Measurements from ENCODE around the gene TXLNA. TPM values are rescaled to one million over a fixed set of nuclear protein-coding genes. Genes with fewer than 3 reads are reported as not detected.

TXLNA gene
- total RNA-seq, 4 donors from 2014 or later, result 41.9 to 80.8 (median 49.0) TPM

DNA sequence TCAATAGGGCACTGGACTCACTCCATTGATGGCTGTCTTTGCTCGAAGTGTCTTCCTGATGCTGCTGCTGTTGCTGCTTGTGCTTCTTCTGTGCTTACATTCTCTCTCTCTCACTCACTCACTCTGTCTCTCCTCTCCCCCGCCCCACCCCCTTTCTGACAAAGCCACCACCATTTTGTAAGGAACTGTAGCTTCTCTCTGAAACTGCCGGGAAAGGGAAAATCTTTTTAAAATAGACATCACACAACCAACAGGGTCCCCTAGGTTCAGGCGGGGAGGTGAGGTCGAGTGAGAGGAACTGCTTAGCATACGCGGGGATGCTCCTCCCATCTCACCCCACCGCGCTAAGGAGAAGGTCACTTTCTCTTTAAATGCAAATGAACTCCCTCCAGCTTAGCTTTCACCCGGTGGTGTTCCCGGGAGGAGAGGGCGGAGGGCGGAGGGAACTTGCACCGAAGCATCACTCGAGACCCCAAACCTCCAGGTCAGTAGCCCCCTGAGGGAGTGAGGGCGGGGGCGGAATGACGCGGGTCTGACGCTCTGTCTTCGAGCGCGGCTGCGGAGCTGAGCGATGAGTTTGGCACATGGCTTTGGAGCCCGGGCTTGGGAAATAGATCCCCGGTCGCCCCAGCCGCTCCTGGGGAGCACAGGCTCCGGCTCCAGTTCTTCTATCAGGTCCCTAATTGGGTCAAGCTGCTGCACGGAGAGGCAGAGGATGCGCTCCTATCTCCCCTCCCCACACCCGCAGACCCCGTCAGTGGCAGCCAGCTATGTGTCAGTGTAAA lies 20.9 kb downstream of the TXLNA start, which contains the start of gene CCDC28B:
Gene CCDC28B (plus strand): TSS at position 370 of the 785 bp plus-strand sequence. CDS start 1,341 bp downstream, outside the sequence.
- ATAC-seq (ENCODE audit: low FRiP score) (peak; percentile 52), DNase-seq (ENCODE audit: low spot score) (peak; percentile 69)
- TF ChIP-seq, protein P1, sequence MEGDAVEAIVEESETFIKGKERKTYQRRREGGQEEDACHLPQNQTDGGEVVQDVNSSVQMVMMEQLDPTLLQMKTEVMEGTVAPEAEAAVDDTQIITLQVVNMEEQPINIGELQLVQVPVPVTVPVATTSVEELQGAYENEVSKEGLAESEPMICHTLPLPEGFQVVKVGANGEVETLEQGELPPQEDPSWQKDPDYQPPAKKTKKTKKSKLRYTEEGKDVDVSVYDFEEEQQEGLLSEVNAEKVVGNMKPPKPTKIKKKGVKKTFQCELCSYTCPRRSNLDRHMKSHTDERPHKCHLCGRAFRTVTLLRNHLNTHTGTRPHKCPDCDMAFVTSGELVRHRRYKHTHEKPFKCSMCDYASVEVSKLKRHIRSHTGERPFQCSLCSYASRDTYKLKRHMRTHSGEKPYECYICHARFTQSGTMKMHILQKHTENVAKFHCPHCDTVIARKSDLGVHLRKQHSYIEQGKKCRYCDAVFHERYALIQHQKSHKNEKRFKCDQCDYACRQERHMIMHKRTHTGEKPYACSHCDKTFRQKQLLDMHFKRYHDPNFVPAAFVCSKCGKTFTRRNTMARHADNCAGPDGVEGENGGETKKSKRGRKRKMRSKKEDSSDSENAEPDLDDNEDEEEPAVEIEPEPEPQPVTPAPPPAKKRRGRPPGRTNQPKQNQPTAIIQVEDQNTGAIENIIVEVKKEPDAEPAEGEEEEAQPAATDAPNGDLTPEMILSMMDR (IDR thresholded peaks at IDR 0.05), result no peak

DNA sequence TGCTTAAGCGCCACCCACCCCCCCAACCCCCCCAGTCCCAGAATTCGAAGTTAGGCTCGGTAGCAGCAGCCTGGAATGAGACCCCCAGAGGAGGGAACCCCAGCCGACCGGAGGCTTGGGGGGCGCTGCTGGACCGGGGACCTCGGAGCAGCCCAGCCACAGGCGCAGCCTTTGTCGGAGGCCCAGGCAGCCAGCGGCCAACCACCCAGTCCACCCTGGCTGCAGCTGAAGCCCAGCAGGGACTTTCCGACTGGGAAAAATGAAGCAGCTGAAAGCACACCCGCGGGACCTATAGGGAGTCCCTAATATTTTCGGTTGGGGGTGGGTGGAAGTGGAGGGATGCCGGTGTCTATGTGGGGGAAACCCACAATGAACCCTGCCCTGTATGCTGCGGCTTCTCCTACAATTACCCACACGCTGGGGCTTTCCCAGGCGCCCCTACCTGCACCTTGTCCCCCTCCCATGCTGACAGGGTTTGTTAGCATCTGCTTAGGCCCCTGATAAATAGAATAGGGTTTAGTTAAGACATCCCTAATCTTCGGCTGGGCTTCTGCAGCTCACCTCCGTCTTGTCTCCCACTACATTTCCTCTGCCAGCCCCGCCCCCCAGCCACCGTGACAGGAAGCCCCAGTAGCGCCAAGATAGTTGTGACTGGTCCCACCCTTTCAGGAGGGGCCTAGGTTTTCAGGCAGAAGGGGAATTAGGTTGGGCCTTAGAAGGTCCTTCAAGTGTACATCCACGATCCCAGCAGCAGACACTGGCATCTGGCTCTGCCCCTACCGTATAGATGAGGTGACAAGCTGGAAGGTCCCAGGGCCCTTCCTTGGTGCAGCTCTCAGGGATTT lies 21.8 kb downstream of the TXLNA start:
- DNase-seq (ENCODE audit: low spot score) (no peak), ATAC-seq (ENCODE audit: low FRiP score) (peak; percentile 30)
- TF ChIP-seq, protein P1 (IDR thresholded peaks at IDR 0.05), result no peak

DNA sequence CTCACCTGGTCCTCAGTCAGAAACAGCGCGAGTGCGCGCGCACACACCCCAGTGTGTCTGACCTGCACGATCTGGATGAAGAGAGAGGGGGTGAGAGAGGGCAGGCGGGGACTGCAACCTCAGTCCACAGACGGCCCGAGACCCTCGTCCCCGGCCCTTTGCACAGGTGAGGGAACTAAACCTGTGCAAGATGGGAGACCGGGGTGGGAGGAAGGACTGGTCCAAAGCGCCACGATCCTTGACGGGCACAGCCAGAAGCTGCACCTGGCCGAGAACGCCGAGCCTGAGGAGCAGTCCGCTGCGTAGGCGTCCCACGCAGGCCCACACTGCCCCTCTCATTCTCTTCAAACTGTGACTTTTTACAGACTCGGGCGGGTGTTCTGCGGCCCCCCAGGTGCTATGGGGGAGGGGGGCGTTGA lies 25.5 kb downstream of the TXLNA start:
- no peak for DNase-seq (ENCODE audit: low spot score)
- ATAC-seq (ENCODE audit: low FRiP score), result no peak
- TF ChIP-seq, protein P1 (IDR thresholded peaks at IDR 0.05), result no peak

DNA sequence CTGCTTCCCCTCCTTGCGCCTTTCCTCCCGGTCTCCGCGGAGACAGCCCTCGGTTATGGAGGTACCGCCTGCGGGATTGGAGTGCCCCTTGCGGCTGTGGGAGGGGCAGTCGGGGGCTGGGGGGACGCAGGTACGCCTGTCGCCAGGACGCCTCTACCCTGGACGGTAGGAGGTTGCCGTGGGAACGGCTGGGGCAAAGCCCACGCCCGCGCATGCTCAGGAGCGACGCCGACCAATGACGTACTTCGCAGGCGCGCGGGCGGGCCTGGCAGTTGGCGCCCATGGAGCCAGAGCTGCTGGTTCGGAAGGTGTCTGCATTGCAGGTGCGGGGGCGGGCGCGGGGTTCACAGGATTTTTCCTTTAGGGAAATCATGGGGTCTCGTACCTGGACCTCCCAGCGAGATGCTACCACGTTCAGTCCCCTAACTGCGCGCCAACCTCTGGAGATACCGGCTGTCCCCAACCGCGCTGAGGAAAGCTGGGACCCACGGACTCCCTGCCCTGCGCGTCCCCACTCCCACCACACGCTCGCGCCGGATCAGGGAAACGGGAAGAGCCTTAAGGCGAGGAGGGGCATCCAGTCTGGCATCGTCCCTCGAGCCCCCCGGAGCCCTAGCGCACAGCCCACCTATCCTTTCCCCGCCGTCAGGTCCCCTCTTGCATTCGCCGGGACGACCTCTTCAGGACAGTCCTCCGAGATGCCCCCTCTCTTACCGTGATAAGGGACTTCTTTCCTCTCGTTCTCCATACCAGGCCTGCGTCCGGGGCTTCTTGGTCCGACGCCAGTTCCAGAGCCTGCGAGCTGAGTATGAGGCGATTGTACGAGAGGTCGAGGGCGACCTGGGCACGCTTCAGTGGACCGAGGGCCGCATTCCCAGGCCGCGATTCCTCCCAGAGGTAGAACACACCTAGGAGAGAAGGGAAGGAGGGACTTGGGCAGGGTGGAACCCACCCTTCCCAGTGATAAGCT lies 26.2 kb downstream of the TXLNA start, which contains the start of gene IQCC:
Gene IQCC (plus strand): TSS at position 271 of the 970 bp plus-strand sequence. CDS start 11 bp downstream, at position 282.
- TF ChIP-seq, protein P1 (IDR thresholded peaks at IDR 0.05), result no peak
- DNase-seq (ENCODE audit: low spot score) (peak; percentile 65), ATAC-seq (ENCODE audit: low FRiP score) (peak; percentile 78)

DNA sequence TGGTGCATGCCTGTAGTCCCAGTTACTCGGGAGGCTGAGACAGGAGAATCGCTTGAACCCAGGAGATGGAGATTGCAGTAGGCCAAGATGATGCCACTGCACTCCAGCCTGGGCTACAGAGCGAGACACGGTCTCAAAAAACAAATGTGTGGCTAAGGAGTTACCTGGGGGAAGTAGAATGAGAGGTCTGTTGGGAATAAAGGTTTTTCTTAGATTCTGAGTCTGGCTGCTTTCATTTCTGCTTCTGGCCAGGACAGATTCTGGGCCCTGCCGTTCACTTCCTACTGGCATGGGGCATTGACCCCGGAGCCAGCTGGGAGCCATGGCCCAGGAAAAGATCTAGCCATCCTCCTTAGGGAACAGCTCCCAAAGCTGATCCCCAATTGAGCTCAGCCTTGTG lies 29.0 kb downstream of the TXLNA start:
- DNase-seq (ENCODE audit: low spot score) (no peak), ATAC-seq (ENCODE audit: low FRiP score) (no peak)
- TF ChIP-seq, protein P1 (IDR thresholded peaks at IDR 0.05), result no peak

DNA sequence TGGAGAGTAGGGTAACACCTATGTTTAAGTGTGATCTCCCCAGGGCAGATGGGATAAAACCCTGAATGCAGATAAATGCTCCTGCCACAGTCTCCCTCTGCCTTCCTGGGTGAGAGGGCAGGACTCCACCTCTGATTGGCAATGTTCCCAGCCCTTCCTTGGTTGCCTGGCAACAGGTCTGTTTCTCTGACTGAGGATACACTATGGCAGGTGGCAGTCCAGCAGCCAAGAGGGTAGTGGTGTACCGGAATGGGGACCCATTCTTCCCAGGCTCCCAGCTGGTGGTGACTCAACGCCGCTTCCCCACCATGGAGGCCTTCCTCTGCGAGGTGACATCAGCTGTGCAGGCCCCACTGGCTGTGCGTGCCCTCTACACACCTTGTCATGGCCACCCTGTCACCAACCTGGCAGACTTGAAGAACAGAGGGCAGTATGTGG lies 29.4 kb downstream of the TXLNA start, which contains the start of gene DCDC2B:
Gene DCDC2B (plus strand): TSS at position 199 of the 438 bp plus-strand sequence. CDS start 5 bp downstream, at position 204.
- ATAC-seq (ENCODE audit: low FRiP score) (no peak), DNase-seq (ENCODE audit: low spot score) (no peak)
- TF ChIP-seq, protein P1 (IDR thresholded peaks at IDR 0.05), result no peak

Data from omental fat pad (tissue), 4 donors.